PFSK-1 (cell line): ENCODE measurements around the gene CCDC172.

Experiments
- FOXP2 ChIP-seq: optimal IDR thresholded peaks from 2 replicates; pipeline ENCODE3; 2011; ENCODE audit warnings: borderline replicate concordance, control low read depth, inconsistent platforms; ENCODE audit not compliant: insufficient read depth; ENCODE audit errors: extremely low read length, extremely low read depth
- POLR2AphosphoS5 ChIP-seq: IDR thresholded peaks from 2 replicates; pipeline ENCODE4 v1.6.1; 2012; ENCODE audit warnings: low read depth, mild to moderate bottlenecking, control low read depth, low read length, moderate library complexity
- TAF1 ChIP-seq: IDR thresholded peaks from 2 replicates; pipeline ENCODE4 v1.6.1; 2012; ENCODE audit warnings: low read length, control low read depth, borderline replicate concordance; ENCODE audit not compliant: insufficient read depth
- TF ChIP-seq, protein P1 (sequence below), 2 experiments: IDR thresholded peaks; 2 replicates each; pipeline versions ENCODE4 v1.6.1 to v1.8.0; 2011 to 2012; ENCODE audit warnings: low read depth in 2 of 2, low read length in 2 of 2, control low read depth in 1 of 2, inconsistent platforms in 1 of 2, mild to moderate bottlenecking in 1 of 2, moderate library complexity in 1 of 2; ENCODE audit not compliant: insufficient read depth in 1 of 2

DNA sequence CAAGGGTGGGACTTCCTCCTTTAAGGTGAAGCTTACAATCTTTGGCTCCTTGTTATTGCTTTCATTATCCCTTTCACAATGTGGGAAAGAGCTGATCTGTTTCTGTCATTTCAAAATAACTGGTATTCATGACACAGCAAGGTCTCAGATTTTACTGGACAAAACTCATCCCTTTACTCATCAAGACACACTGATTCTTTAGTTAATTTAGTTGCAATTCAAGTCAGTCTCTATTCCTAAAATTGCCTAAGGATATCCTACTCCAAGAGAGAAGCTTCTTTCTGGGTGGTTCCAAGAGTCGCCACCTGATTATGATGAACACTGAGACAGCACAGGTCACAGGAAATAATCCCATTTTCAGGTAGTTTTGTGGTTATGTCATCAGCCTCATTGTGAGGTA, 97.6 kb downstream of the CCDC172 start:
- no peak for TF ChIP-seq POLR2AphosphoS5
- TF ChIP-seq, protein P1, sequence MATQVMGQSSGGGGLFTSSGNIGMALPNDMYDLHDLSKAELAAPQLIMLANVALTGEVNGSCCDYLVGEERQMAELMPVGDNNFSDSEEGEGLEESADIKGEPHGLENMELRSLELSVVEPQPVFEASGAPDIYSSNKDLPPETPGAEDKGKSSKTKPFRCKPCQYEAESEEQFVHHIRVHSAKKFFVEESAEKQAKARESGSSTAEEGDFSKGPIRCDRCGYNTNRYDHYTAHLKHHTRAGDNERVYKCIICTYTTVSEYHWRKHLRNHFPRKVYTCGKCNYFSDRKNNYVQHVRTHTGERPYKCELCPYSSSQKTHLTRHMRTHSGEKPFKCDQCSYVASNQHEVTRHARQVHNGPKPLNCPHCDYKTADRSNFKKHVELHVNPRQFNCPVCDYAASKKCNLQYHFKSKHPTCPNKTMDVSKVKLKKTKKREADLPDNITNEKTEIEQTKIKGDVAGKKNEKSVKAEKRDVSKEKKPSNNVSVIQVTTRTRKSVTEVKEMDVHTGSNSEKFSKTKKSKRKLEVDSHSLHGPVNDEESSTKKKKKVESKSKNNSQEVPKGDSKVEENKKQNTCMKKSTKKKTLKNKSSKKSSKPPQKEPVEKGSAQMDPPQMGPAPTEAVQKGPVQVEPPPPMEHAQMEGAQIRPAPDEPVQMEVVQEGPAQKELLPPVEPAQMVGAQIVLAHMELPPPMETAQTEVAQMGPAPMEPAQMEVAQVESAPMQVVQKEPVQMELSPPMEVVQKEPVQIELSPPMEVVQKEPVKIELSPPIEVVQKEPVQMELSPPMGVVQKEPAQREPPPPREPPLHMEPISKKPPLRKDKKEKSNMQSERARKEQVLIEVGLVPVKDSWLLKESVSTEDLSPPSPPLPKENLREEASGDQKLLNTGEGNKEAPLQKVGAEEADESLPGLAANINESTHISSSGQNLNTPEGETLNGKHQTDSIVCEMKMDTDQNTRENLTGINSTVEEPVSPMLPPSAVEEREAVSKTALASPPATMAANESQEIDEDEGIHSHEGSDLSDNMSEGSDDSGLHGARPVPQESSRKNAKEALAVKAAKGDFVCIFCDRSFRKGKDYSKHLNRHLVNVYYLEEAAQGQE (IDR thresholded peaks at IDR 0.05; ENCODE audit: insufficient read depth in 1 of 2, low read depth in 2 of 2, low read length in 2 of 2): no peak
- no peak for TF ChIP-seq TAF1
- no peak for TF ChIP-seq FOXP2
